ENCODE data around the gene HDAC4. TPM values are rescaled to one million over a fixed set of nuclear protein-coding genes. Genes with fewer than 3 reads are reported as not detected.

Gene HDAC4
- total and polyA plus RNA-seq, 2 of the 4 experiments (the other 2 are of a cell fraction) = 4.1 to 7.2 TPM

- POLR2A ChIA-PET (ENCODE audit: unreplicated experiment) = no interaction called here
- H3K9me1 ChIP-seq (ENCODE audit: insufficient read depth, low read length) = peaks cover 5% of the 10 kb centered on the region; the same call in 1 of the 2 replicates
- H3K4me1 ChIP-seq (ENCODE audit: control insufficient read depth, insufficient read depth, low read length) = no peaks in the 10 kb centered on the region
- no peak overlapping the region for H3K4me2 ChIP-seq (ENCODE audit: low read depth, low read length)
- no peak overlapping the region for H2BK20ac ChIP-seq (ENCODE audit: low read depth, low read length)
- WGBS, 2 experiments (ENCODE audit: extremely low coverage in 2 of 2, insufficient read length in 1 of 2) = 95% methylated on average over 10 of the region's 12 CpGs; no CpG with 5 or more reads in 1 of the 2 experiments
- peaks cover 44% of the 10 kb centered on the region for H3K36me3 ChIP-seq (ENCODE audit: control insufficient read depth, insufficient read depth, low read length)
- ATAC-seq (ENCODE audit: low read depth) = no peak
- H3K79me1 ChIP-seq (ENCODE audit: low read depth in 1 of 2, low read length in 2 of 2) = no peaks in the 10 kb centered on the region
- DNase-seq = no peak
- H2AK9ac ChIP-seq (replicated peaks; ENCODE audit: low read depth, low read length, poor library complexity) = no peak overlapping the region
- H3K9ac ChIP-seq (ENCODE audit: low read depth, low read length) = no peak overlapping the region
- H3K27me3 ChIP-seq (ENCODE audit: control insufficient read depth, insufficient read depth, low read length) = no peaks in the 10 kb centered on the region
- CTCF ChIA-PET = no interaction called here
- H3K4me3 ChIP-seq (ENCODE audit: insufficient read depth, low read depth, low read length) = no peak overlapping the region
- no peak overlapping the region for H4K5ac ChIP-seq (ENCODE audit: low read depth, low read length)
- intact Hi-C loops (cut with micrococcal nuclease) (no loop called here), dilution Hi-C loops (cut with HindIII; ENCODE audit: low sequenced_read_pairs, unreplicated experiment) (no loop called here), in situ Hi-C loops (cut with MboI; ENCODE audit: low sequenced_read_pairs) (loop anchor here (10.0 kb wide), 1 partner anchor 935 kb away; no protein-coding TSS in a partner anchor)
- no peak overlapping the region for H3K14ac ChIP-seq (replicated peaks; ENCODE audit: low read depth, low read length)
- H2AK5ac ChIP-seq (ENCODE audit: low read depth, low read length) = no peak overlapping the region
- H3K4ac ChIP-seq (ENCODE audit: low read depth, low read length) = no peak overlapping the region
- H3K9me3 ChIP-seq (ENCODE audit: control insufficient read depth, insufficient read depth, low read length) = peaks cover 2% of the 10 kb centered on the region
- H3K56ac ChIP-seq (ENCODE audit: extremely low read depth, insufficient read depth, low read length) = no peak overlapping the region
- no TSS peak for BruUV-seq (replicated peaks)
- no peak overlapping the region for H4K8ac ChIP-seq (ENCODE audit: low read depth in 2 of 2, low read length in 2 of 2)
- H2BK5ac ChIP-seq (ENCODE audit: low read depth, low read length, poor library complexity, severe bottlenecking) = no peak overlapping the region
- no peak overlapping the region for H2BK15ac ChIP-seq (ENCODE audit: low read depth, low read length)
- no peak overlapping the region for H3K18ac ChIP-seq (ENCODE audit: low read depth, low read length)
- no peak overlapping the region for H3K27ac ChIP-seq (ENCODE audit: insufficient read depth, low read length)
- H3K23ac ChIP-seq (ENCODE audit: low read depth, low read length) = no peak overlapping the region
- no peak overlapping the region for H2AFZ ChIP-seq (replicated peaks; ENCODE audit: low read length, poor library complexity)
- no peak for TF ChIP-seq POLR2A (IDR thresholded peaks at IDR 0.05; ENCODE audit: low read depth, low read length)
- TF ChIP-seq FOS (IDR thresholded peaks at IDR 0.05; ENCODE audit: low read depth, low read length) = no peak
- no peak overlapping the region for H2BK120ac ChIP-seq (ENCODE audit: low read depth, low read length)
- H4K91ac ChIP-seq (ENCODE audit: insufficient read depth, low read depth, low read length) = no peak overlapping the region
- H4K20me1 ChIP-seq (ENCODE audit: insufficient read depth, low read length) = no peaks in the 10 kb centered on the region
These were observed 341.0 kb downstream of the HDAC4 start for GRCh38 chr2:239059854-239060253.

Data from IMR-90 (cell line).